ENCODE data around the gene MRI1.
A peak's percentile ranks its signal among the peaks of the same experiment; 100 is the strongest.

MRI1 gene

DNA sequence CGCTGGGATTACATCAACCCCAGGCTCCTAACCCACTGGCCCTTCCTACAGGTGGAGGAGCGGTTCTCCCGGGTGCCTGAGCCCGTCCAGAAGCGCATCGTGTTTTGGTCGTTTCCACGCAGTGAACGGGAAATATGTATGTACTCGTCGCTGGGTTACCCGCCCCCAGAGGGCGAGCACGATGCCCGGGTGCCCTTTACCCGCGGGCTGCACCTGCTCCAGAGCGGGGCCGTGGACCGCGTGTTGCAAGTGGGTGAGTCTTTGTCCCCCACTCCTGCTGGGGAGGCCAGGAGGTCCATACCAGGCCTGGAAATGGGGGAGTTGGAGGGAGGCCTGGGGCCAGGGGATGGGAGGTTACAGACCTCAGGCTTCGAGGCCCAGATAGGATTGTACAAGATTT is 35.3 kb downstream of the MRI1 start:
- DNase-seq (ENCODE audit: low read depth): no peak
- no peak overlapping the region for H3K4me3 ChIP-seq (ENCODE audit: low read depth, low read length)
- TF ChIP-seq, protein P1, sequence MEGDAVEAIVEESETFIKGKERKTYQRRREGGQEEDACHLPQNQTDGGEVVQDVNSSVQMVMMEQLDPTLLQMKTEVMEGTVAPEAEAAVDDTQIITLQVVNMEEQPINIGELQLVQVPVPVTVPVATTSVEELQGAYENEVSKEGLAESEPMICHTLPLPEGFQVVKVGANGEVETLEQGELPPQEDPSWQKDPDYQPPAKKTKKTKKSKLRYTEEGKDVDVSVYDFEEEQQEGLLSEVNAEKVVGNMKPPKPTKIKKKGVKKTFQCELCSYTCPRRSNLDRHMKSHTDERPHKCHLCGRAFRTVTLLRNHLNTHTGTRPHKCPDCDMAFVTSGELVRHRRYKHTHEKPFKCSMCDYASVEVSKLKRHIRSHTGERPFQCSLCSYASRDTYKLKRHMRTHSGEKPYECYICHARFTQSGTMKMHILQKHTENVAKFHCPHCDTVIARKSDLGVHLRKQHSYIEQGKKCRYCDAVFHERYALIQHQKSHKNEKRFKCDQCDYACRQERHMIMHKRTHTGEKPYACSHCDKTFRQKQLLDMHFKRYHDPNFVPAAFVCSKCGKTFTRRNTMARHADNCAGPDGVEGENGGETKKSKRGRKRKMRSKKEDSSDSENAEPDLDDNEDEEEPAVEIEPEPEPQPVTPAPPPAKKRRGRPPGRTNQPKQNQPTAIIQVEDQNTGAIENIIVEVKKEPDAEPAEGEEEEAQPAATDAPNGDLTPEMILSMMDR (conservative IDR thresholded peaks at IDR 0.05; ENCODE audit: low read depth, low read length): no peak

GRCh38 chr19:13803038-13803437 is 38.7 kb downstream of the MRI1 start:
- TF ChIP-seq, protein P1 (conservative IDR thresholded peaks at IDR 0.05; ENCODE audit: low read depth, low read length): no peak
- no peak for DNase-seq (ENCODE audit: low read depth)
- H3K4me3 ChIP-seq (ENCODE audit: low read depth, low read length): no peak overlapping the region

DNA sequence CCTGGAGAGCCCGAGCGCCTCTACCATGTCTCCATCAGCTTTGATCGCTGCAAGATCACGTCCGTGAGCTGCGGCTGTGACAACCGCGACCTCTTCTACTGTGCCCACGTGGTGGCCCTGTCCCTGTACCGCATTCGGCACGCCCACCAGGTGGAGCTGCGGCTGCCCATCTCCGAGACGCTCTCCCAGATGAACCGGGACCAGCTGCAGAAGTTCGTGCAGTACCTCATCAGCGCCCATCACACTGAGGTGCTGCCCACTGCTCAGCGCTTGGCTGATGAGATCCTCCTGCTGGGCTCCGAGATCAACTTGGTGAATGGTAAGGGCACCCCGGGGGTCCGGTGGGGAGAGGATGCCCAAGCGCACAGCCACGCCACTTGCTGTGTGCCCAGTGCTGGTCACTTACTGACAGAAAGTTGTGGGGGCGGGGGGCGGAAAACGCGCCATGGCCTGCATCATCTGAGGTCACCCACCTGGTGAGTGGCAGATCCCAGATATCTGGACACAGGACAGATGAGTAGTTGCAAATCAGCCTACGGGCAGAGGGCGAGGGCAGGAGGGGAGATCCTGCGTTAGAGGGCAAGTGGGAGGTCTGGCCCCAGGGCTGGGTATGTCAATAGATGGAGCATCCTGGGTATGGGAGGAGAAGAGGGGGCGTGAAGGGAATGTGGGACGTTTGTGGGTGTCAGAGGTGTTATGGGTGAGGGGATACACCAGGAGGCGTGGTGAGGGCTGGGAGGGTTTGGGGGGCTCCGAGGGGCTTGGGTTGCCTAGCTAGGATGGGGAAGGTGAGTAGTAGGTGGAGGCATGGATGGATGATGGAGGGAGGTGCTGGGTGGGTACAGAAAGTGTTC is 40.7 kb downstream of the MRI1 start:
- H3K4me3 ChIP-seq (ENCODE audit: low read depth, low read length): no peak overlapping the region
- no peak for DNase-seq (ENCODE audit: low read depth)
- TF ChIP-seq, protein P1 (conservative IDR thresholded peaks at IDR 0.05; ENCODE audit: low read depth, low read length): peak; percentile 31

GRCh38 chr19:13806728-13807127 is 42.4 kb downstream of the MRI1 start:
- H3K4me3 ChIP-seq (ENCODE audit: low read depth, low read length): no peak overlapping the region
- no peak for DNase-seq (ENCODE audit: low read depth)
- TF ChIP-seq, protein P1 (conservative IDR thresholded peaks at IDR 0.05; ENCODE audit: low read depth, low read length): no peak

- no peak for DNase-seq (ENCODE audit: low read depth)
- H3K4me3 ChIP-seq (ENCODE audit: low read depth, low read length): no peak overlapping the region
- TF ChIP-seq, protein P1 (conservative IDR thresholded peaks at IDR 0.05; ENCODE audit: low read depth, low read length): no peak
These were observed 43.2 kb downstream of the MRI1 start for GRCh38 chr19:13807421-13808021.

GRCh38 chr19:13808856-13809255 is 44.5 kb downstream of the MRI1 start:
- no peak for DNase-seq (ENCODE audit: low read depth)
- TF ChIP-seq, protein P1 (conservative IDR thresholded peaks at IDR 0.05; ENCODE audit: low read depth, low read length): no peak
- H3K4me3 ChIP-seq (ENCODE audit: low read depth, low read length): no peak overlapping the region
